HG02943 (cell line): Measurements from ENCODE around the gene DOHH.
"Not testable (repeated sequence)": the region's sequence is repeated elsewhere in the genome, so short reads cannot be mapped to it uniquely, and the experiment has no call there.

Source experiments
- ATAC-seq: cut with Tn5 transposase; IDR thresholded peaks from one replicate; pipeline ENCODE4 v1.9.1; 2021; ENCODE audit warnings: mild to moderate bottlenecking, low read depth, moderate library complexity; ENCODE audit not compliant: unreplicated experiment

DOHH gene

GRCh38 chr19:3446657-3447056 lies 53.8 kb downstream of the DOHH start:
- not testable (repeated sequence) for ATAC-seq

GRCh38 chr19:3444695-3445234 lies 55.7 kb downstream of the DOHH start:
- no peak for ATAC-seq

- ATAC-seq: no peak
These were observed 56.4 kb downstream of the DOHH start for GRCh38 chr19:3443840-3444694.

GRCh38 chr19:3442487-3443071 lies 57.9 kb downstream of the DOHH start:
- no peak for ATAC-seq

- ATAC-seq: no peak
These were observed 58.5 kb downstream of the DOHH start for GRCh38 chr19:3441986-3442329.

GRCh38 chr19:3441089-3441985 lies 59.1 kb downstream of the DOHH start:
- ATAC-seq: no peak
